Stomach smooth muscle (tissue), 2 donors: ENCODE data around the gene TRAPPC12.
"Not testable (repeated sequence)": the region's sequence is repeated elsewhere in the genome, so short reads cannot be mapped to it uniquely, and the experiment has no call there.

Experiments
- H3K27ac ChIP-seq: one replicate; pipeline ENCODE4 v1.7.0; 2013; ENCODE audit warnings: mild to moderate bottlenecking, low read length, inconsistent platforms
- H3K27me3 ChIP-seq, 2 donors: one replicate each; pipeline ENCODE4 v1.7.0; 2013; ENCODE audit warnings: low read length in 2 of 2; ENCODE audit not compliant: insufficient read depth in 2 of 2, control insufficient read depth in 1 of 2
- H3K36me3 ChIP-seq, 2 donors: one replicate each; pipeline ENCODE4 v1.7.0; 2013; ENCODE audit warnings: low read length in 2 of 2; ENCODE audit not compliant: control insufficient read depth in 2 of 2, insufficient read depth in 2 of 2
- H3K4me1 ChIP-seq: one replicate; pipeline ENCODE4 v1.7.0; 2013; ENCODE audit warnings: low read length; ENCODE audit not compliant: control insufficient read depth, insufficient read depth
- H3K4me3 ChIP-seq, 2 donors: one replicate each; pipeline ENCODE4 v1.7.0; 2013; ENCODE audit warnings: low read length in 2 of 2
- H3K9ac ChIP-seq, 2 donors: one replicate each; pipeline ENCODE4 v1.7.0; 2013; ENCODE audit warnings: low read length in 2 of 2, mild to moderate bottlenecking in 1 of 2
- H3K9me3 ChIP-seq, 2 donors: one replicate each; pipeline ENCODE4 v1.7.0; 2013; ENCODE audit warnings: low read length in 2 of 2; ENCODE audit not compliant: control insufficient read depth in 2 of 2
- donor health status: healthy.
- donor health status: Pancreatic carcinoma.

Gene TRAPPC12

GRCh38 chr2:3493615-3494007 is 114.1 kb downstream of the TRAPPC12 start:
- Histone ChIP-seq H3K4me1 (peaks cover 4% of the 10 kb centered on the region), H3K27me3 (no peaks in the 10 kb centered on the region), H3K27ac (no peak overlapping the region), H3K4me3 (peak overlapping the region; percentile 46 to 54), H3K36me3 (peaks cover 12 to 19% of the 10 kb centered on the region in 2 donors), H3K9ac (peak overlapping the region in 1 of 2 donors; percentile 27), H3K9me3 (no peaks in the 10 kb centered on the region)

GRCh38 chr2:3494984-3495666 is 115.6 kb downstream of the TRAPPC12 start:
- Histone ChIP-seq H3K36me3 (peaks cover 23 to 29% of the 10 kb centered on the region in 2 donors), H3K27ac (no peak overlapping the region)

GRCh38 chr2:3496708-3497080 is 117.2 kb downstream of the TRAPPC12 start:
- not testable (repeated sequence) for H3K9me3 ChIP-seq, H3K27ac ChIP-seq, H3K27me3 ChIP-seq, H3K9ac ChIP-seq, H3K4me3 ChIP-seq, H3K4me1 ChIP-seq
- H3K36me3 ChIP-seq, result peaks cover 28 to 38% of the 10 kb centered on the region in 2 donors

More at GRCh38 chr2:3494984-3495666, 115.6 kb downstream of the TRAPPC12 start:
- Histone ChIP-seq H3K9ac (no peak overlapping the region), H3K4me3 (no peak overlapping the region), H3K4me1 (peaks cover 4% of the 10 kb centered on the region), H3K27me3 (no peaks in the 10 kb centered on the region), H3K9me3 (no peaks in the 10 kb centered on the region)

GRCh38 chr2:3498783-3499394 is 119.4 kb downstream of the TRAPPC12 start:
- H3K27me3 ChIP-seq, result no peaks in the 10 kb centered on the region
- H3K36me3 ChIP-seq, result peaks cover 29 to 43% of the 10 kb centered on the region in 2 donors
- H3K9me3 ChIP-seq, result no peaks in the 10 kb centered on the region
- no peak overlapping the region for H3K9ac ChIP-seq
- H3K4me1 ChIP-seq, result no peaks in the 10 kb centered on the region
- no peak overlapping the region for H3K27ac ChIP-seq
- no peak overlapping the region for H3K4me3 ChIP-seq

- Histone ChIP-seq H3K9ac (no peak overlapping the region), H3K4me3 (no peak overlapping the region), H3K4me1 (no peaks in the 10 kb centered on the region), H3K27me3 (no peaks in the 10 kb centered on the region), H3K27ac (no peak overlapping the region), H3K36me3 (peaks cover 41 to 49% of the 10 kb centered on the region in 2 donors), H3K9me3 (no peaks in the 10 kb centered on the region)
Observed at GRCh38 chr2:3500326-3500899, 120.9 kb downstream of the TRAPPC12 start.

- Histone ChIP-seq H3K27ac (no peak overlapping the region), H3K9me3 (no peaks in the 10 kb centered on the region), H3K4me3 (no peak overlapping the region), H3K4me1 (no peaks in the 10 kb centered on the region), H3K27me3 (no peaks in the 10 kb centered on the region), H3K36me3 (peaks cover 33 to 39% of the 10 kb centered on the region in 2 donors), H3K9ac (no peak overlapping the region)
Observed at GRCh38 chr2:3503046-3503445, 123.6 kb downstream of the TRAPPC12 start.

- no peaks in the 10 kb centered on the region for H3K9me3 ChIP-seq
- H3K36me3 ChIP-seq, result peaks cover 32 to 37% of the 10 kb centered on the region in 2 donors
- H3K9ac ChIP-seq, result no peak overlapping the region
- no peaks in the 10 kb centered on the region for H3K27me3 ChIP-seq
- H3K27ac ChIP-seq, result no peak overlapping the region
- H3K4me3 ChIP-seq, result no peak overlapping the region
- H3K4me1 ChIP-seq, result no peaks in the 10 kb centered on the region
Observed at GRCh38 chr2:3503483-3503882, 124.0 kb downstream of the TRAPPC12 start.

- H3K4me3 ChIP-seq, result no peak overlapping the region
- H3K27me3 ChIP-seq, result no peaks in the 10 kb centered on the region
- H3K9me3 ChIP-seq, result no peaks in the 10 kb centered on the region
- H3K36me3 ChIP-seq, result peaks cover 25 to 28% of the 10 kb centered on the region in 2 donors
- no peaks in the 10 kb centered on the region for H3K4me1 ChIP-seq
- H3K27ac ChIP-seq, result no peak overlapping the region
- H3K9ac ChIP-seq, result no peak overlapping the region
Observed at GRCh38 chr2:3504741-3505140, 125.2 kb downstream of the TRAPPC12 start.

GRCh38 chr2:3505771-3506170 is 126.3 kb downstream of the TRAPPC12 start:
- Histone ChIP-seq H3K4me3 (no peak overlapping the region), H3K4me1 (no peaks in the 10 kb centered on the region), H3K9ac (no peak overlapping the region), H3K27me3 (no peaks in the 10 kb centered on the region), H3K27ac (no peak overlapping the region), H3K9me3 (no peaks in the 10 kb centered on the region), H3K36me3 (peaks cover 18 to 24% of the 10 kb centered on the region in 2 donors)

- no peak overlapping the region for H3K9ac ChIP-seq
- no peak overlapping the region for H3K27ac ChIP-seq
- H3K4me1 ChIP-seq, result no peaks in the 10 kb centered on the region
- no peak overlapping the region for H3K4me3 ChIP-seq
- H3K9me3 ChIP-seq, result no peaks in the 10 kb centered on the region
- H3K27me3 ChIP-seq, result no peaks in the 10 kb centered on the region
- peaks cover 24 to 28% of the 10 kb centered on the region in 2 donors for H3K36me3 ChIP-seq
Observed at GRCh38 chr2:3512086-3512485, 132.6 kb downstream of the TRAPPC12 start.
